GM19395 (cell line): ENCODE results near the gene INSRR.

Source experiments
- ATAC-seq: cut with Tn5 transposase; IDR thresholded peaks from one replicate; pipeline ENCODE4 v1.9.1; 2021; ENCODE audit warnings: mild to moderate bottlenecking, moderate library complexity; ENCODE audit not compliant: unreplicated experiment

INSRR gene

GRCh38 chr1:156876281-156876680 is 17.4 kb upstream of the INSRR start:
- ATAC-seq, result no peak

GRCh38 chr1:156875341-156875615 is 16.4 kb upstream of the INSRR start:
- ATAC-seq, result no peak

GRCh38 chr1:156874572-156875340 is 15.8 kb upstream of the INSRR start:
- no peak for ATAC-seq

GRCh38 chr1:156874142-156874541 is 15.2 kb upstream of the INSRR start:
- ATAC-seq, result no peak

- ATAC-seq, result no peak
These were observed 14.7 kb upstream of the INSRR start for GRCh38 chr1:156873659-156874058.

GRCh38 chr1:156869455-156869854 is 10.5 kb upstream of the INSRR start:
- no peak for ATAC-seq

GRCh38 chr1:156868341-156868740 is 9.4 kb upstream of the INSRR start:
- ATAC-seq, result no peak

- no peak for ATAC-seq
These were observed 7.5 kb upstream of the INSRR start for GRCh38 chr1:156866249-156866909.

GRCh38 chr1:156865865-156866248 is 6.9 kb upstream of the INSRR start:
- no peak for ATAC-seq

GRCh38 chr1:156865258-156865657 is 6.3 kb upstream of the INSRR start:
- ATAC-seq, result no peak

GRCh38 chr1:156864796-156865195 is 5.9 kb upstream of the INSRR start:
- no peak for ATAC-seq

- ATAC-seq, result no peak
These were observed 4.7 kb upstream of the INSRR start for GRCh38 chr1:156863631-156864030.

GRCh38 chr1:156862997-156863599 is 4.2 kb upstream of the INSRR start:
- ATAC-seq, result no peak

GRCh38 chr1:156862584-156862983 is 3.7 kb upstream of the INSRR start:
- no peak for ATAC-seq

- no peak for ATAC-seq
These were observed 1.9 kb upstream of the INSRR start, which contains the start of gene NTRK1 for GRCh38 chr1:156860628-156861423. TSS of gene NTRK1 (plus strand) at chr1:156860865. CDS start at chr1:156860935, 70 bp downstream.

GRCh38 chr1:156860113-156860627 is 1.3 kb upstream of the INSRR start:
- no peak for ATAC-seq

- ATAC-seq, result no peak
These were observed 701 bp upstream of the INSRR start for GRCh38 chr1:156859523-156860112.

- no peak for ATAC-seq
These were observed 361 bp downstream of the INSRR start for GRCh38 chr1:156858555-156858956.

- no peak for ATAC-seq
These were observed 1.4 kb downstream of the INSRR start for GRCh38 chr1:156857532-156857931.

- no peak for ATAC-seq
These were observed 2.6 kb downstream of the INSRR start for GRCh38 chr1:156856282-156856785.

GRCh38 chr1:156854634-156855033 is 4.3 kb downstream of the INSRR start:
- ATAC-seq, result no peak
